Kidney epithelial cell (primary cell): ENCODE data around the gene IGF2R. TPM values are rescaled to one million over a fixed set of nuclear protein-coding genes. Genes with fewer than 3 reads are reported as not detected.

Experiments used
- DNase-seq: peaks from one replicate; pipeline ENCODE4 v3.0.0-alpha.2; 2010; ENCODE audit warnings: low read depth
- H3K27me3 ChIP-seq: 2 replicates; pipeline ENCODE4 v1.6.0; 2011; ENCODE audit warnings: low read length; ENCODE audit not compliant: control insufficient read depth, insufficient read depth
- H3K36me3 ChIP-seq: 2 replicates; pipeline ENCODE4 v1.5.1; 2011; ENCODE audit warnings: low read length; ENCODE audit not compliant: control insufficient read depth, insufficient read depth
- H3K4me3 ChIP-seq: 2 replicates; pipeline ENCODE4 v1.5.1; 2011; ENCODE audit warnings: low read depth, mild to moderate bottlenecking, control low read depth, low read length
- total RNA-seq: library from RNA; depleted of rRNA; stranded (reverse); fragments of >200 nt; gene quantifications from 2 replicates; pipeline ENCODE4 v1.2.3, GENCODE V29; 2015
- TF ChIP-seq, protein P1 (sequence below): IDR thresholded peaks from 2 replicates; pipeline ENCODE4 v1.5.1; 2011; ENCODE audit warnings: mild to moderate bottlenecking, moderate library complexity, low read length, control low read depth, inconsistent platforms; ENCODE audit not compliant: insufficient read depth, poor library complexity, severe bottlenecking

IGF2R gene
- total RNA-seq, 1 donor from 2014 or later: 251 TPM

DNA sequence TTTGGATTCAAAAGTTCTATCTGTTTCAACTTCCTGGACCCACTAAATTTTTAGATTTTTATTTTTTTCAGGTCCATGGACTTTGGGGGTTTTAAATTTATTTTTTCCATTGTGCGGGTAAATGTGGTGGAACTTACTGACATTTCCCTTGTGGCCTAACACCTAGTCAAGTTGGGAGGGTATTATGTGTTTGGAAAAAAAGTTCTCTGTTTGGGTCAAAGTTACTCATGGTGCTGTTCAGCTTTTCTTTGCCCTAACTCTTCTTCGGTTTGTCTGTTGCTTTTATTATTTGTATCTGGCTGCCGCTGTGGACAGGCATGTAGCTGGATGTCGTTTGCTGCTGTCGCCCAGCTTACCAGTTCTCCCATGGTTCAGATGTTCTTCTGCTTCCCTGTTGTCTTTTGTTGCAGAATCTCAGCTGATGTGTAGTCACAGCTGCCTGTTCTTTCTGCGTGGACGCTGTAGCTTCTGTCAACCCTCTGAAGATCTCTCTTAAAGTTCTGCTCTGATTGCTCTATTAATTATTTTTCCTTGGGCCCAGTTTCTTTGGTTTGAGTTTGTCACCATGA, 7.9 kb downstream of the IGF2R start:
- TF ChIP-seq, protein P1, sequence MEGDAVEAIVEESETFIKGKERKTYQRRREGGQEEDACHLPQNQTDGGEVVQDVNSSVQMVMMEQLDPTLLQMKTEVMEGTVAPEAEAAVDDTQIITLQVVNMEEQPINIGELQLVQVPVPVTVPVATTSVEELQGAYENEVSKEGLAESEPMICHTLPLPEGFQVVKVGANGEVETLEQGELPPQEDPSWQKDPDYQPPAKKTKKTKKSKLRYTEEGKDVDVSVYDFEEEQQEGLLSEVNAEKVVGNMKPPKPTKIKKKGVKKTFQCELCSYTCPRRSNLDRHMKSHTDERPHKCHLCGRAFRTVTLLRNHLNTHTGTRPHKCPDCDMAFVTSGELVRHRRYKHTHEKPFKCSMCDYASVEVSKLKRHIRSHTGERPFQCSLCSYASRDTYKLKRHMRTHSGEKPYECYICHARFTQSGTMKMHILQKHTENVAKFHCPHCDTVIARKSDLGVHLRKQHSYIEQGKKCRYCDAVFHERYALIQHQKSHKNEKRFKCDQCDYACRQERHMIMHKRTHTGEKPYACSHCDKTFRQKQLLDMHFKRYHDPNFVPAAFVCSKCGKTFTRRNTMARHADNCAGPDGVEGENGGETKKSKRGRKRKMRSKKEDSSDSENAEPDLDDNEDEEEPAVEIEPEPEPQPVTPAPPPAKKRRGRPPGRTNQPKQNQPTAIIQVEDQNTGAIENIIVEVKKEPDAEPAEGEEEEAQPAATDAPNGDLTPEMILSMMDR: no peak
- Histone ChIP-seq H3K36me3 (no peaks in the 10 kb centered on the region), H3K27me3 (no peaks in the 10 kb centered on the region), H3K4me3 (no peak overlapping the region)
- no peak for DNase-seq

DNA sequence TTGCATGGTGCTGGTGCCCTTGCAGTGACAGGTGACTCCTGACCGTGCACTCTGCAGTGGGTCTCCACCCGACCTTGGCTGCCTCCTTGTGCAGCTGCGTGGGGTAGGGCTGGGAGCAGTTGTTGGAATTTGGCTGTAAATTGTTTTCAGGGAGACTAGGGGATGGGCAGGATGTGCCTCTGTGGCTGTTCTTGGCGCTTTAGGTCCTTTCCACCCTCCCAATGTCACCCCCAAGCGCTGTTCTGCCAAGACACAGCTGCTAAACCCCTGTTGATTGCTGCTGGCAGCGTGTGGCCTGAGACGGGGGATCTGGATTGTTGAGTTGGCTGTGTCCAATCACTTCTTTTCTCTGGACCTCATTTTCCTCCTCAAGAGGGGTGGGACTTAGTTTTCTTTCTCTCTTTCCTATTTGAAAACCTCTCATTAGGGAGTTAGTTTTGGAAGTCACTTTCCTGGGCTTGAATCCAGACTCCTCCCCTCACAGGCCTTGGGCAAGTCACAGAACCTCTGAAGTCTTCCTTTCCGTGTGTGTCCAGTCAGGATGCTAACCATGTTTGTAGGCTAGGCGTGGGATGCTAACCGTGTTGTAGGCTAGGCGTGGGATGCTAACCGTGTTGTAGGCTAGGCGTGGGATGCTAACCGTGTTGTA, 8.5 kb downstream of the IGF2R start:
- no peak for DNase-seq
- TF ChIP-seq, protein P1: no peak
- Histone ChIP-seq H3K4me3 (no peak overlapping the region), H3K27me3 (no peaks in the 10 kb centered on the region), H3K36me3 (no peaks in the 10 kb centered on the region)

DNA sequence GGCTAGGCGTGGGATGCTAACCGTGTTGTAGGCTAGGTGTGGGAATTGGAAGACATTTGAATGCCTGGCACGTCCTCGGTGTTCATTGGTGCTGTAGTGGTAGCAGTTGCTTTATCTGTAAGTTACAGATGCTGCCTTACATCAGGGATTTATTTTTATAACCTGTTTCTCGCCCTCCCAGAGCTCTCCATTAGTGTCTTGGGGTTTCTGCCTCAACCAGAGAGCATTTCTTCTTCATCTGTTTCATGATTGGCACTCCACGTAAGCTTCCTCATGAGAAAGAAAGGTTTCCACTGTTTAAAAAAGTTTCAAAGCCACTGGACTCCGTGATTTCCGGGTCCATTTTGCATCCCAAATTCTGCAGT, 9.0 kb downstream of the IGF2R start:
- no peak for DNase-seq
- Histone ChIP-seq H3K36me3 (no peaks in the 10 kb centered on the region), H3K4me3 (no peak overlapping the region), H3K27me3 (no peaks in the 10 kb centered on the region)
- TF ChIP-seq, protein P1: no peak

- Histone ChIP-seq H3K36me3 (no peaks in the 10 kb centered on the region), H3K27me3 (no peaks in the 10 kb centered on the region), H3K4me3 (no peak overlapping the region)
- DNase-seq: no peak
- TF ChIP-seq, protein P1: no peak
Measured at GRCh38 chr6:159978291-159979135, 9.6 kb downstream of the IGF2R start.

DNA sequence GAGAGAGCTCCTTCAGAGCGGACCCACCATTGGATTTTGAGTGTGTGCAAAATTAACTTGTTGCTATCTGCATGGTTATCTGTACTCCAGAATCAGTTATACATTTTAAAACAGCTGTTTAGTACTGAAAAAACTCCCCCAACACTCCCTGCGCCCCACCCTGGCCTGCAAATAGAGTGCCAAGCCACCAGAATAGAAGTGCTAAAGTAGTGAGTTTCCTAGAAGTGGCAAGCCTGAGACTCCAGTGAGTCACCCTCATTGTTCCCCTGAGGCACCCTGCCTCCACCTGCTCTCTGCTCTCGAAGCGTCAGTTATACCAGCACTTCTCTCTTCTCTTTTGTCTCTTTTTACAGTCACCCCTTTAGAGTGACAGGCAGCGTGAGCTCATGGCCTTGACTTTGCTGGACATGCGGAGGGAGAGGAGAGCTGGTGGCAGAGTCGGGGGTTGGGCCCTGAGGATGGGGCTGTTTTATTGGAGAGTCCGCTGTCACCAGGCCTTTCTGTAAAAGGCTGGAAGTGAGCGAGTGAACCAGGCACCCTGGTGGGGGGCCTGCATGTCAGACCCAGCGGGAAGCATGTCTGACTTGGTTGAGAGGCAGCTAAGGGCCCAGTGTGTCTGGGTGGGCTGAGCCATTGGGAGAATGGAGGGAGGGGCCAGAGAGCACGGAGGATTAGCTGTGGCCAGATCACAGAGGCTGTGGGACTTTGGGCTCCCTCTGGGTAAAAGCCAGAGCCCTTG, 10.4 kb downstream of the IGF2R start:
- TF ChIP-seq, protein P1: no peak
- H3K4me3 ChIP-seq: no peak overlapping the region
- no peaks in the 10 kb centered on the region for H3K36me3 ChIP-seq
- peak; percentile 41 for DNase-seq
- H3K27me3 ChIP-seq: no peaks in the 10 kb centered on the region
